Measurements from ENCODE around the gene NTNG2. TPM values are rescaled to one million over a fixed set of nuclear protein-coding genes. Genes with fewer than 3 reads are reported as not detected.

Gene NTNG2
- total RNA-seq, 4 donors from 2014 or later: 0.27 to 1.1 TPM; not detected in 2

DNA sequence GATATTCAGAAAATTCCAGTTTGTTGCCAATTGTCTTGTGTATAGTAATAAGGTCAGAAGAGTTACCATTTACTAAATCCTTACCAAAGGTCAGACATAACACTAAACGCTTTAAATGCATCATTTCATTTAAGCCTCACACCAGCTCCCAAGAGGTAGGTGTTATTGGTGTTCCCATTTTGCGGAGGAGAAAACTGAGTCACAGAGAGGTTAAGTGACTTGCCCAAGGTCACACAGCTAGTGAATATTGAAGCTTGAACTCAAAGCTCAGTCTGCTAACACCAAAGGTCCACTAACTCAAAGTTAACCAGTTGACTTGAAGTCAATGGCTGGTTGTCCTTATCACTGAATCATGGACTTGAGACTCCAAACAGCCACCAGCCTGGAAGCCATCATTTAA lies 40.8 kb upstream of the NTNG2 start:
- TF ChIP-seq POLR2A (IDR thresholded peaks at IDR 0.05) (no peak), EP300 (IDR thresholded peaks at IDR 0.05; ENCODE audit: low read depth) (no peak), POLR2AphosphoS5 (IDR thresholded peaks at IDR 0.05) (no peak)
- TF ChIP-seq, protein P1, sequence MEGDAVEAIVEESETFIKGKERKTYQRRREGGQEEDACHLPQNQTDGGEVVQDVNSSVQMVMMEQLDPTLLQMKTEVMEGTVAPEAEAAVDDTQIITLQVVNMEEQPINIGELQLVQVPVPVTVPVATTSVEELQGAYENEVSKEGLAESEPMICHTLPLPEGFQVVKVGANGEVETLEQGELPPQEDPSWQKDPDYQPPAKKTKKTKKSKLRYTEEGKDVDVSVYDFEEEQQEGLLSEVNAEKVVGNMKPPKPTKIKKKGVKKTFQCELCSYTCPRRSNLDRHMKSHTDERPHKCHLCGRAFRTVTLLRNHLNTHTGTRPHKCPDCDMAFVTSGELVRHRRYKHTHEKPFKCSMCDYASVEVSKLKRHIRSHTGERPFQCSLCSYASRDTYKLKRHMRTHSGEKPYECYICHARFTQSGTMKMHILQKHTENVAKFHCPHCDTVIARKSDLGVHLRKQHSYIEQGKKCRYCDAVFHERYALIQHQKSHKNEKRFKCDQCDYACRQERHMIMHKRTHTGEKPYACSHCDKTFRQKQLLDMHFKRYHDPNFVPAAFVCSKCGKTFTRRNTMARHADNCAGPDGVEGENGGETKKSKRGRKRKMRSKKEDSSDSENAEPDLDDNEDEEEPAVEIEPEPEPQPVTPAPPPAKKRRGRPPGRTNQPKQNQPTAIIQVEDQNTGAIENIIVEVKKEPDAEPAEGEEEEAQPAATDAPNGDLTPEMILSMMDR (IDR thresholded peaks at IDR 0.05): no peak
- Histone ChIP-seq H3K36me3 (no peaks in the 10 kb centered on the region), H3K4me1 (no peaks in the 10 kb centered on the region), H3K4me3 (no peak overlapping the region), H3K27ac (no peak overlapping the region), H3K27me3 (peaks cover 54% of the 10 kb centered on the region), H3K9me3 (no peaks in the 10 kb centered on the region)
- intact Hi-C loops (cut with DNase I; ENCODE audit: low total_unique reads): no loop called here
- WGBS, 2 donors (ENCODE audit: low coverage in 1 of 2): 84 to 93% methylated on average over 2 of the region's 2 CpGs
- DNase-seq: no peak
- in situ Hi-C loops (cut with MboI; ENCODE audit: low pct_ligation_motif_present in 1 of 4, low pct_unique_long_range_greater_than_20kb in 1 of 4, low sequenced_read_pairs in 3 of 4): loop anchor here in 1 of 4 donors (25.0 kb wide), 1 partner anchor 334 kb away; no protein-coding TSS in a partner anchor

DNA sequence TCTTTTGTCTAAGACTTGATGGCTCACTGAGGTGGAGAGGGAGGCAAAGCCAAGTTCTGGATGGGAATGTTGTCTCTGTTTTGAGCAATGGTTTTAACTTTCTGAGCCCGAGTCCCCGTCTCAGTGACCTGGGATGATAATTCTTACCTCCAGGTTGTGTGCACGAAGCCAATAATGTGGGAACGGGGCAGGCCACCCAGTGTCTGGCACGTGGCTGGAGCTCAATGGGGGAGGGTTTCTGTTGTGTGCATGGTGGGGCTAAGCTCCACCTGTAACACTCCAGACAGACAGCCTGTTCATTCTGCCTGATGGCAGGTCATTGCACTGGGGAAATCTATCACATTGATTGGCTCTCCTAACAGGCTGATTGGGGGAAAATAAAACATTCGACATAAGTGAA lies 37.1 kb upstream of the NTNG2 start:
- intact Hi-C loops (cut with DNase I; ENCODE audit: low total_unique reads): no loop called here
- no peak overlapping the region for H3K4me3 ChIP-seq
- 29 to 52% methylated on average over 1 to 6 of the region's 6 CpGs for WGBS, 2 donors (ENCODE audit: low coverage in 1 of 2)
- no peak for DNase-seq
- in situ Hi-C loops (cut with MboI; ENCODE audit: low pct_ligation_motif_present in 1 of 4, low pct_unique_long_range_greater_than_20kb in 1 of 4, low sequenced_read_pairs in 3 of 4): loop anchor here in 2 of 4 donors (25.0 kb wide), 2 partner anchors 313 to 337 kb away; no protein-coding TSS in a partner anchor
- peaks cover 85% of the 10 kb centered on the region for H3K27me3 ChIP-seq
- H3K4me1 ChIP-seq: no peaks in the 10 kb centered on the region
- H3K36me3 ChIP-seq: no peaks in the 10 kb centered on the region
- TF ChIP-seq, protein P1 (IDR thresholded peaks at IDR 0.05): no peak
- TF ChIP-seq POLR2A (IDR thresholded peaks at IDR 0.05): no peak
- H3K9me3 ChIP-seq: no peaks in the 10 kb centered on the region
- no peak overlapping the region for H3K27ac ChIP-seq

DNA sequence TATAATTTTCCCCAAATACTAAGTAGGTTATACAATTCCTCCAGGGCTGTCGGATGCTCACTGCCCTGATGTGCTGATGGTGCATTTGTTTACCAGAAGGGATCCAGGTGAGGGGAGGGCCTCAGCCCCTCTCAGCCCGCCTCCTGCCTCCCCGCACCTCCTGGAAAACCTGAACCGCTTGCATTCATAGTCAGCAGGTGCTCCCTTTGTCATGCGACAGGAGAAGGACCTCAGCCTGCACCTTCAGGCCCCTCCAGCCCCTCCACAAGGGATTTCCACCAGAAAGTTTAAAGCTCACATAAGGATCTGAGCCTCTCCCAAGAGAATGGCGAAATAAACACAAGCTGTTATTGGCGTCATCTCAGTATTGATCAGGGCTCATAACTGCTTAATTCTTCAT lies 36.5 kb upstream of the NTNG2 start:
- 43% methylated on average over 7 of the region's 7 CpGs; no CpG with 5 or more reads in 1 of the 2 donors for WGBS, 2 donors (ENCODE audit: low coverage in 1 of 2)
- Histone ChIP-seq H3K27me3 (peaks cover 89% of the 10 kb centered on the region), H3K36me3 (no peaks in the 10 kb centered on the region), H3K27ac (no peak overlapping the region), H3K9me3 (no peaks in the 10 kb centered on the region), H3K4me1 (no peaks in the 10 kb centered on the region), H3K4me3 (no peak overlapping the region)
- DNase-seq: no peak
- in situ Hi-C loops (cut with MboI; ENCODE audit: low pct_ligation_motif_present in 1 of 4, low pct_unique_long_range_greater_than_20kb in 1 of 4, low sequenced_read_pairs in 3 of 4) (loop anchor here in 1 of 4 donors (25.0 kb wide), 1 partner anchor 312 kb away; no protein-coding TSS in a partner anchor), intact Hi-C loops (cut with DNase I; ENCODE audit: low total_unique reads) (no loop called here)
- TF ChIP-seq, protein P1 (IDR thresholded peaks at IDR 0.05): no peak
- TF ChIP-seq POLR2AphosphoS5 (IDR thresholded peaks at IDR 0.05) (no peak), POLR2A (IDR thresholded peaks at IDR 0.05) (no peak), EP300 (IDR thresholded peaks at IDR 0.05; ENCODE audit: low read depth) (no peak)

DNA sequence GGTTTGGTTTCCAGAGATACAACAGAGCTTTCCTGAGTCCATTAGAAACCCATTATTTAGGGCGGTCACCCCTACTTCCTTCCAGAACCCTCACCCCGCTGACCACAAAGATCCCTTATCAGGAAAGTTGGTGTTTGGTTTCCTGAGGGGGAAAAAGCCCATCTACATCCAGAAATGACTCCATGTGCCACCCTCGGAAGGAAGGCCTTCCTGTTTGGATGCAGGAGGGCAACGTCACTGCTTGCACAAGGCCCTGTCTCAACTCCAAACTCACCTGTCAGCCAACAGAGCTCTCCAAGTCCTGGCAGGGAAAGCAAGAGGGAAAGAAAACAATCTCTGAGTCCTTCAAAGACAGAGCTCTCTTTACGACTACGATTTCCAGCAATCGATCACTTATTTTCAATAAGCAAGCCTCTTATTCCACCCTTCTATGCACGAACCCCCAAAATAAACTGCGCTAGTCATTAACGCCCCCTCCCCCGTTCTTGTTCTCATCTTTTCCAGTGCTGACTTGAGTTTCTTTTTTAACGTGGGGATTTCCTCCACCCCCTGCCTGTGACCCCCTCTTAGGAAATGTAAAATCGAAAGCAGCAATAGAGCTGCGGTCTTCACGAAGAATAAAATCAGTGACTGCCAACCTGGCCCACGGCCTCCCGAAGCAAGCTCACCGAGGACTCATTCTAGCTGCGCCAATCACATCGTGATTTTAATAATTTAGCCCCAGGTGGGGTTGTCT lies 35.7 kb upstream of the NTNG2 start:
- H3K4me3 ChIP-seq: no peak overlapping the region
- no peak overlapping the region for H3K27ac ChIP-seq
- no peaks in the 10 kb centered on the region for H3K9me3 ChIP-seq
- 54 to 57% methylated on average over 8 to 20 of the region's 20 CpGs for WGBS, 2 donors (ENCODE audit: low coverage in 1 of 2)
- no peaks in the 10 kb centered on the region for H3K4me1 ChIP-seq
- intact Hi-C loops (cut with DNase I; ENCODE audit: low total_unique reads) (no loop called here), in situ Hi-C loops (cut with MboI; ENCODE audit: low pct_ligation_motif_present in 1 of 4, low pct_unique_long_range_greater_than_20kb in 1 of 4, low sequenced_read_pairs in 3 of 4) (loop anchor here in 1 of 4 donors (25.0 kb wide), 1 partner anchor 311 kb away; no protein-coding TSS in a partner anchor)
- TF ChIP-seq EP300 (IDR thresholded peaks at IDR 0.05; ENCODE audit: low read depth): no peak
- TF ChIP-seq, protein P1 (IDR thresholded peaks at IDR 0.05): no peak
- TF ChIP-seq POLR2AphosphoS5 (IDR thresholded peaks at IDR 0.05): no peak
- TF ChIP-seq POLR2A (IDR thresholded peaks at IDR 0.05): no peak
- peaks cover 89% of the 10 kb centered on the region for H3K27me3 ChIP-seq
- DNase-seq: no peak
- H3K36me3 ChIP-seq: no peaks in the 10 kb centered on the region

Measured in transverse colon (tissue), 4 donors.